GM19035 (cell line): Measurements from ENCODE around the gene NCOA1.
"Not testable (repeated sequence)": the region's sequence is repeated elsewhere in the genome, so short reads cannot be mapped to it uniquely, and the experiment has no call there.

Source experiments
- ATAC-seq: cut with Tn5 transposase; IDR thresholded peaks from one replicate; pipeline ENCODE4 v1.9.1; 2021; ENCODE audit not compliant: unreplicated experiment

Gene NCOA1

GRCh38 chr2:24533574-24533973, 42.5 kb downstream of the NCOA1 start:
- ATAC-seq: not testable (repeated sequence)

GRCh38 chr2:24538720-24539119, 47.7 kb downstream of the NCOA1 start:
- no peak for ATAC-seq

GRCh38 chr2:24539258-24539657, 48.2 kb downstream of the NCOA1 start:
- ATAC-seq: no peak

GRCh38 chr2:24540011-24540477, 49.0 kb downstream of the NCOA1 start:
- ATAC-seq: no peak

- ATAC-seq: no peak
Observed at GRCh38 chr2:24541621-24542020, 50.6 kb downstream of the NCOA1 start.

DNA sequence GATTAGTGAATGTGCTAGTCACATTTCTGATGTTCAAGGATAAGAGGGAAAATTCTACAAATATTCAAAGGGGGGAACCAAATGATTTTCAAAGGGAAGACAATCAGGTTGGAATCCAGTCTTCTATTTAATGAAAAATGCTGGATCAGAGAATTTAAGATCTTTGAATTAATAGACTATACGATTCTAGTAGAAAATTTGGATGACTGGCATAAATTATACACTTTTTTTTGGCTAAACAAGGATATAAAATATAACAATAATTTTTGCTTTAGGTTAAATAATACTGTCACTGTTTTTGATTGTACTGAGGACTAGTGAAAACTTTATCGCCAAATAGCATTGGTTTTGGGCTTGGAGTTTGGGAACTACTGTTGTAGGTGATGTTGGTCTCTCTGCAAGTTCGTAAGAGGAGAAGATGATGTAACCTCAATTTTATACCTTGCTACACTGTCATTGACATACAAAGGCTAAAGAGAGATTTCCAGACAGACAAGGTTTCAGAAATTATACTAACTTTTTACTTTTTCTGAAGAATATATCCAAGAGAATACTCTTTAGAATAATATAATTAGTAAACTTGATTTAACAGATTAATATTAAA, 51.3 kb downstream of the NCOA1 start:
- ATAC-seq: no peak

- no peak for ATAC-seq
Observed at GRCh38 chr2:24543252-24543651, 52.2 kb downstream of the NCOA1 start.

DNA sequence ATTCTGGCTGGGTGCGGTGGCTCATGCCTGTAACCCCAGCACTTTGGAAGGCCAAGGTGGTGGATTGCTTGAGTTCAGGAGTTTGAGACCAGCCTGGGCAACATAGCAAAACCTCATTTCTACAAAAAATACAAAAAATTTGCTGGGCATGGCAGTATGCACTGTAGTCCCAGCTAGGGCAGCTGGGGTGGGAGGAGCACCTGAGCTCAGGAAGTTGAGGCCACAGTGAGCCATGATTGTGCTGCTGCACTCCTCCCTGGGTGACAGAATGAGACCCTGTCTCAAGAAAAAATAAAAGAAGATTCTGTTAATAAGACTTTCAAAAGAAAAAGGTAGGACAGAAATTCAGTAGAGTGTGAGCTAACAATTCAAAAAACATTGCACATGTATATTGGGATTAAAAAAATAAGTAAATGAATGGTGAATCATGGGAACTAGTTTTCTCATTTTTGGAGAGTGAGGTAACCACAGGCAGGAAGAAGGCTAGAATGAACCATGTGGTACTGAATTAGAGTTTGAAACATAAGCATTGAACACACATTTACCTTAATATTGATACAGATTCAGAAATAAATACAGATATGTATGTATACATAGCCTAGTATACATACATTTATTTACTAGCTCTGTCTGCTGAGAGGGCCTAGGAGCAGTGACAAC, 53.5 kb downstream of the NCOA1 start:
- ATAC-seq: no peak

DNA sequence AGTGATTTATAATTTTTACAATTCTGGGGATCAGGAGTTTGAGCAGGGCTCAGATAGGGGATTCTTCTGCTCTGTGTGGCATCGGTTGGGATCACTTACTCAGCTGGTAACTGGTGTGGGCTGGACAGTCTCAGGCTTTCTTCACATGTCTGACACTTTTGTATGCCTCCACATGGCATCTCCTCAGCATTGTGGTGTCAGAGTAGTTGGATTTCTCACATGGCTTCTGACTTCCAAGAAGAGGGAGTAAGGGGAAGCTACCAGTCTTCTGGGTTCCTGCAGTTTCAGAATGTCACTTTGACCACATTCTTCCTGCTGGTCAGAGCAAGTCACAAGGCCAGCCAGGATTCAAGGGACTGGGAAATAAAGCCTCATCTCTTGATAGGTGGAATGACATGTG, 55.6 kb downstream of the NCOA1 start:
- no peak for ATAC-seq

DNA sequence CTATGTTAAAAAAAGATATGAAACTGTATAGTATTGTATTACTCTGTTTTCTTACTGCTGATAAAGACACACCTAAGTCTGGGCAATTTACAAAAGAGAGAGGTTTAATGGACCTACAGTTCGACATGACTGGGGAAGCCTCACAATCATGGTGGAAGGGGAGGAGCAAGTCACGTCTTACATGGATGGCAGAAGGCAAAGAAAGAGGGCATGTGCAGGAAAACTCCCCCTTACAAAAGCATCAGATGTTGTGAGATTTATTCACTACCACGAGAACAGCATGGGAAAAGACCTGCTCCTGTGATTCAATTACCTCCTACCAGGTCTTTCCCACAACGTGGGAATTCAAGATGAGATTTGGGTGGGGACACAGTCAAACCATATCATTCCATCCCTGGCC, 57.0 kb downstream of the NCOA1 start:
- no peak for ATAC-seq

- not testable (repeated sequence) for ATAC-seq
Observed at GRCh38 chr2:24550301-24550700, 59.2 kb downstream of the NCOA1 start.

GRCh38 chr2:24551016-24551415, 60.0 kb downstream of the NCOA1 start:
- no peak for ATAC-seq

DNA sequence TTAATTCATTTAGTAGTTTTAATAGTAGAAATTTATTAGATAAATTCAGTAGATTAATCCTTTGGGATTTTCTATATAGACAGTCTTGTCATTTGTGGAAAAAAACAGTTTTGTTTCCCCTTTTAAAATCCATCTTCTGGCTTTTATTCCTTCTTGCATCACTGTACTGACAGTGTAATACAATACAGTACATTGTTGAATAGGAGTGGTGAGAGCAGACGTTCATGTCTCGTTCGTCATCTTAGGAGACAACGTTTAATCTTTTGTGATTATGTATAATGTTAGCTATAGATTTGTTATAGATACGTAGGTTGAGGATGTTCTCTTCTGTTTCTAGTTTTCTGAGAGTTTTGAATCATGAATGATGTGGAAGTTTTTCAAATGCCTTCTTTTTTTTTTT, 61.8 kb downstream of the NCOA1 start:
- ATAC-seq: no peak

DNA sequence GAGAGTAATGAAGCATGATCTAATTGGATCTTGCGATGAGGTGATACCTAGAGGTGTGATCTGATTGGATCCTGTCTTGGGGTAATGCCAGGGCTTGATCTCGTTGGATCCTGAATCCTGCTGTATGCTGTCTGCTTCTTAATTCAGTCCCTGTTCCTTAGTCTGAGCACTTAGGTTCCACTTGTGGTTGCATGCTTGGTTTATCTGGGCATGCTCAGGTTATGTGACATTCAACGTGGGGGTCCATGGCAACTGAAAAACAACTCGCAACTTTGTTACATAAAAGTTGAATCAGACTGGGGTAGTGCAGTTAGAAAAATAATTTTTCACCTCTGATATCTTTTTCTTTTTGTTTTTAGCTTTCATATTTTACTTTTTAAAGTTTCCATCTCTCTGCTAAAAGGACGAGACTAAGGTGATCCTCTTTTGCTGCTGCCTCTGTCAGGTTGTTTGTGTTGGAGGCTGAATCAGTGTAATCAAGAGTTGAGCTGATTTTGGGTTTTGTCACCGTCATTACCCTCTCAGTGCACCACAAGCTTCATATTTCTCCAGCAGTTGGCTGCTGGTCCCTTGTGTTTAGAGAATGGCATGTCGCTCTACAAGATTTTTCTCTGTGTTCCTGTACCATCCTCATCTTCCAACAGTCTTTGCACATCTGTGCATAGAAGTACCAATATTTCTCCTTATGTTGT, 67.9 kb downstream of the NCOA1 start:
- no peak for ATAC-seq

GRCh38 chr2:24559473-24560113, 68.5 kb downstream of the NCOA1 start:
- ATAC-seq: no peak

DNA sequence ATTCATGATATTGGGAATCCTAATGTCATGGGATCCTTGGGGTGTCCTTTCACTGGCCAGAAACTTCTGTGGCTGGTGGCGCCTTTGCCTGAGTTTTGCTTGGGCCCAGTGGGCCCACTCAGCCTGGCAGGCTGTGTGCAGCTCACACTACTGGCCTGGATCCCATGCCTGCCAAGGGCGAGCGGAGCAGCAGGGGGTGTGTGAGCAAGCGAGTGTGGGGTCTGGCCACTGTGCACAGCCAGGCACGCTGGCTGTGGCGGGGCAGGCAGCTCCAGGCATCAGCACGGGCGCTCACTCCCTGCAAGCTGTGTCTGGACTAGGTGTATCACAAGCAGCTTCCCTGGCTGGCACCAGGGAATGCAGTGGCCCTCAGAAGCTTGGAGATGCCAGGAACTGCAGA, 74.5 kb downstream of the NCOA1 start:
- ATAC-seq: no peak

GRCh38 chr2:24566209-24566608, 75.2 kb downstream of the NCOA1 start:
- no peak for ATAC-seq

GRCh38 chr2:24566630-24567029, 75.6 kb downstream of the NCOA1 start:
- no peak for ATAC-seq

DNA sequence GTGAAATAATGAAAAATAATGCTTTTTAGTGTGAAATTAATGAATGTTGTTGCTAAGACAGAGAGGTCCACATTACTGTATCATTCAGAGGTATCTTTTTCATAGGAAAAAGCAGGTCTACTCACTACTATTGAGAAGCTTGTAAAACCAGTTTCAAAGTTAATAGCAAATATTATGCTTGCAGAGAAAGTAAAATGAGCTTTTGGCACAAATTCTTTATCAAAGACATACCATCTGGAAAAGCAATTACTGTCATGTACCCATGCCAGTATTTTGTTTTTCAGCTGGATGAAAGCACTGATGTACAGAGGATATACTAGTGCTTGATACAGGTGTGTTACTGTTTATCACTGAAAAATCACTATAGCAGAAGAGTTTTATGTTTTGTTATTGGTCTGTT, 77.5 kb downstream of the NCOA1 start:
- ATAC-seq: no peak

GRCh38 chr2:24569565-24569964, 78.5 kb downstream of the NCOA1 start:
- not testable (repeated sequence) for ATAC-seq

- ATAC-seq: no peak
Observed at GRCh38 chr2:24570225-24570624, 79.2 kb downstream of the NCOA1 start.
